Measurements from ENCODE around the gene NBEAL2.

GRCh38 chr3:46959161-46959511 lies 20.3 kb upstream of the NBEAL2 start:
- TF ChIP-seq CTCF (IDR thresholded peaks at IDR 0.05) = no peak
- no peak for TF ChIP-seq POLR2A (IDR thresholded peaks at IDR 0.05)
